HL-60 (cell line): ENCODE measurements around the gene FAM177B.

Source experiments
- DNase-seq, 2 experiments: peaks; one replicate each; pipeline ENCODE4 v3.0.0-alpha.2; 2010 to 2020; ENCODE audit warnings: low read depth in 1 of 2, low spot score in 1 of 2
- H3K27ac ChIP-seq: fragments of 250-450 bp; sonication (Bioruptor Pico); replicated peaks from 2 replicates; pipeline ENCODE4 v1.5.1; 2020; ENCODE audit warnings: mild to moderate bottlenecking, moderate library complexity
- H3K27me3 ChIP-seq: fragments of 250-450 bp; sonication (Bioruptor Pico); 2 replicates; pipeline ENCODE4 v1.5.1; 2021; ENCODE audit warnings: mild to moderate bottlenecking, moderate library complexity; ENCODE audit not compliant: insufficient read depth, poor library complexity, severe bottlenecking
- H3K4me3 ChIP-seq: replicated peaks from 2 replicates; pipeline ENCODE4 v1.5.1; 2011; ENCODE audit warnings: mild to moderate bottlenecking, control low read depth, low read length; ENCODE audit not compliant: insufficient read depth
- CTCF ChIP-seq: IDR thresholded peaks from one replicate; pipeline ENCODE4 v1.5.1; 2011; ENCODE audit warnings: low read length, control low read depth, inconsistent platforms; ENCODE audit not compliant: insufficient read depth
- GABPA ChIP-seq: IDR thresholded peaks from 2 replicates; pipeline ENCODE4 v1.6.1; 2012; ENCODE audit warnings: low read depth
- POLR2AphosphoS5 ChIP-seq: IDR thresholded peaks from 2 replicates; pipeline ENCODE4 v1.6.1; 2012; ENCODE audit warnings: low read depth
- REST ChIP-seq: IDR thresholded peaks from 2 replicates; pipeline ENCODE4 v1.6.1; 2012; ENCODE audit warnings: low read depth; ENCODE audit not compliant: insufficient replicate concordance
- SPI1 ChIP-seq: IDR thresholded peaks from 2 replicates; pipeline ENCODE4 v1.6.1; 2012; ENCODE audit warnings: low read depth, mild to moderate bottlenecking, borderline replicate concordance

The FAM177B gene

GRCh38 chr1:222769971-222770620 lies 33.1 kb downstream of the FAM177B start:
- no peak for DNase-seq
- H3K4me3 ChIP-seq: no peak overlapping the region
- H3K27ac ChIP-seq: no peak overlapping the region
- TF ChIP-seq POLR2AphosphoS5 (no peak), REST (no peak)
- no peaks in the 10 kb centered on the region for H3K27me3 ChIP-seq

GRCh38 chr1:222772996-222773379 lies 36.0 kb downstream of the FAM177B start:
- no peaks in the 10 kb centered on the region for H3K27me3 ChIP-seq
- DNase-seq: peak; percentile 10 to 60
- H3K27ac ChIP-seq: peak overlapping the region; percentile 77
- TF ChIP-seq REST (no peak), POLR2AphosphoS5 (no peak), GABPA (no peak), SPI1 (no peak), CTCF (no peak)
- H3K4me3 ChIP-seq: no peak overlapping the region

GRCh38 chr1:222777463-222777862 lies 40.5 kb downstream of the FAM177B start:
- DNase-seq: no peak
- H3K27ac ChIP-seq: no peak overlapping the region
- H3K27me3 ChIP-seq: no peaks in the 10 kb centered on the region
- H3K4me3 ChIP-seq: no peak overlapping the region
- TF ChIP-seq SPI1 (no peak), GABPA (no peak), CTCF (no peak), POLR2AphosphoS5 (no peak), REST (no peak)
